Coronary artery (tissue), 2 donors: ENCODE results near the gene FMN1.

Experiments
- DNase-seq: peaks from one replicate; pipeline ENCODE4 v3.0.0-alpha.2; 2017; ENCODE audit warnings: low spot score
- H3K27ac ChIP-seq, 2 donors: fragments of 200-600 bp; sonication (generic); one replicate each; pipeline ENCODE4 v1.5.1; 2016 to 2019
- H3K4me3 ChIP-seq: fragments of 200-600 bp; sonication (generic); 2 replicates; pipeline ENCODE4 v1.5.1; 2016; ENCODE audit warnings: mild to moderate bottlenecking, moderate library complexity
- TF ChIP-seq, protein P1 (sequence below): fragments of 200-600 bp; sonication (generic); IDR thresholded peaks from one replicate; pipeline ENCODE4 v1.5.1; 2019; ENCODE audit warnings: antibody characterized with exemption

The FMN1 gene

DNA sequence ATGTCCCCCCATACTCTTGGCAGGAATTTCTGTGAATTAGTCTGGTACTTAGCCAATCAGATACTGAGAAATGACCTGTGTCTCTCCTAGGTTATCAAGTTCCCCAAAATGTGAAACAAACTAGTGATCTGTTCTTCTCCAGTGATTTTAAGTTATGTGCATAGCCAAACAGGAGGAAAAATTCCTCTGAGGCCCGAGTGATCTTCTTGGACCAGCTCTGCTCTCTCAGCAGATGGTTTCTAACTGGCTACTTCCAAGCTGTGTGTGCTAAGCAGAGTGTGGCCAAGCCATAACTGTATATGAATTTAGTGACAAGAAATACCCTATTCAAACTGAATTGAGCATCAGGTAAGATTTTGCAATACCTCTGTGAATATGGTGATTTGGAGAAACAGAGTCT lies 387.2 kb downstream of the FMN1 start:
- Histone ChIP-seq H3K27ac (no peak overlapping the region), H3K4me3 (no peak overlapping the region)
- DNase-seq, result no peak
- TF ChIP-seq, protein P1, sequence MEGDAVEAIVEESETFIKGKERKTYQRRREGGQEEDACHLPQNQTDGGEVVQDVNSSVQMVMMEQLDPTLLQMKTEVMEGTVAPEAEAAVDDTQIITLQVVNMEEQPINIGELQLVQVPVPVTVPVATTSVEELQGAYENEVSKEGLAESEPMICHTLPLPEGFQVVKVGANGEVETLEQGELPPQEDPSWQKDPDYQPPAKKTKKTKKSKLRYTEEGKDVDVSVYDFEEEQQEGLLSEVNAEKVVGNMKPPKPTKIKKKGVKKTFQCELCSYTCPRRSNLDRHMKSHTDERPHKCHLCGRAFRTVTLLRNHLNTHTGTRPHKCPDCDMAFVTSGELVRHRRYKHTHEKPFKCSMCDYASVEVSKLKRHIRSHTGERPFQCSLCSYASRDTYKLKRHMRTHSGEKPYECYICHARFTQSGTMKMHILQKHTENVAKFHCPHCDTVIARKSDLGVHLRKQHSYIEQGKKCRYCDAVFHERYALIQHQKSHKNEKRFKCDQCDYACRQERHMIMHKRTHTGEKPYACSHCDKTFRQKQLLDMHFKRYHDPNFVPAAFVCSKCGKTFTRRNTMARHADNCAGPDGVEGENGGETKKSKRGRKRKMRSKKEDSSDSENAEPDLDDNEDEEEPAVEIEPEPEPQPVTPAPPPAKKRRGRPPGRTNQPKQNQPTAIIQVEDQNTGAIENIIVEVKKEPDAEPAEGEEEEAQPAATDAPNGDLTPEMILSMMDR, result no peak

DNA sequence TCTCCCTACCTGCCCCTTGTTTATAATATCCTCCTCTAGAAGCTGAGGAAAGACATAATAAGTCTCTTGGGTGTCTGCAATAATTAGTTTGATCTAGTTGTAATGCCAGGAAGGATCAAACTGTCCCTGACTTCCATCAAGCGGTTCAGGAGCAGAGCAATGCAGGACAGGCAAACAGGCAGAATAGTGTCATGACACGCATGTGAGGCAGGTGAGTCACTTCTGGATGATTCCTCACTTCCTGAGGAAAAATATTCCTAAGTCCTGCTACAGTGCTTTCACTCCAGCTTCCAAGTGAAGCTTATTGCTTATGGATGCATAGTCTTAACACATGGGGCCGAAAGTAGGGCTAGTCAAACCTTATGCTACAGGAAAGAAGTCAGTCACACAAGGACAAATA lies 390.9 kb downstream of the FMN1 start:
- TF ChIP-seq, protein P1, result no peak
- no peak overlapping the region for H3K27ac ChIP-seq
- no peak overlapping the region for H3K4me3 ChIP-seq
- DNase-seq, result no peak

DNA sequence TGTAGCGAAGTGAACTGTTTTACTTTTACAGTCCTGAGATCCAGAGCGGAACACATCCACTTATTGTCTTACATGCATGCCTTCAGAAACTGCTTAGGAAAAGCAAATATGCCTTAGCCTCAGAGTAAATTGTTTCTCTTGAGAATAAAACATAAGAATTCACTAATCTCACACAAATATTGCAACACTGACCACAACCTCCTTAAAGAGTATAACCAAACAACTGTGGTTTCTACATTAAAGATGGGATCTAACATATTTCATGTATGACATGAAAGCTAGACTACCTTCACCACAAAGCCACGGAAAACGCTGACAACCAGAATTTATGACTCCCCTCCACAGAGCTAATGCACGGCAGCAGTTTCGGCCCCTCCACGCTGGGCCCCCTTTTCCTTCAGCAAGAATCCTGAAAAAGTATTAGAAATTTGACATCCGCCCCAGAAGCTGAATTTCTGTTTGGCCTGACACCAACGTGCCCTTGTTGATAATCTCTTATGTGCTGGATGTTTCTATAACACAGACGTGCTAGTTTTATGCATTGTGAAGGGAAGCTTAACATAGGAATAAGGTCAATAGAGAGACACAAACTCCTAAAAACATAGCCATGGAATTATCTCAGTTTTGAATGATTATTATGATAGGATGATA lies 392.1 kb downstream of the FMN1 start:
- H3K4me3 ChIP-seq, result no peak overlapping the region
- TF ChIP-seq, protein P1, result no peak
- no peak for DNase-seq
- H3K27ac ChIP-seq, result no peak overlapping the region

DNA sequence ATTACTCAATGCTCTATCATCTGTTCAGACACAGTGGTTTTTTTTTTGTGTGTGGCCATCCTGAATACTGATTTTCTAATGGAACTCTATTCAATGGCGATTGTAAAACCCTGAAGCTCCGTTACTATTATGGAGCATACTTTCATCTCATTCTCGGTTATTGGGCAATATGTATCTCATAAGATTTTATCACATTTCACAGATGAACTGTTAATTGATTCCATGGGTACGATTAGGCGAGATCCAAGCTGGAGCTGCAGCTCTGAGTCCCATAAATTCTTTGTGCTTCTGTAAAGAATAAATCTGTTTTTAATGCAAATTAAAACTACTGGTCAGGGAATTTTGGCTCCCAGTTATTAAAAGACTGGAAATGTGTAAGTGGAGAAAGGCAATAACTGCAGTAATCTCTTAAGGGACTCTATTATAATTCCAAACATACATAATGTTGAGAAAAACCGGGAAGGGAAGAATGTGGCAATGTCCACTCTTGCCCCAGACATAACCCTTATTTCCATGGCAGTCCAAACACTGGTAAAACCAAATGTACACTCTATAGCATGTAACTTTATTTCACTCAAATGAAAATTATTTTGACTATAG lies 394.5 kb downstream of the FMN1 start:
- Histone ChIP-seq H3K4me3 (no peak overlapping the region), H3K27ac (no peak overlapping the region)
- TF ChIP-seq, protein P1, result no peak
- no peak for DNase-seq

DNA sequence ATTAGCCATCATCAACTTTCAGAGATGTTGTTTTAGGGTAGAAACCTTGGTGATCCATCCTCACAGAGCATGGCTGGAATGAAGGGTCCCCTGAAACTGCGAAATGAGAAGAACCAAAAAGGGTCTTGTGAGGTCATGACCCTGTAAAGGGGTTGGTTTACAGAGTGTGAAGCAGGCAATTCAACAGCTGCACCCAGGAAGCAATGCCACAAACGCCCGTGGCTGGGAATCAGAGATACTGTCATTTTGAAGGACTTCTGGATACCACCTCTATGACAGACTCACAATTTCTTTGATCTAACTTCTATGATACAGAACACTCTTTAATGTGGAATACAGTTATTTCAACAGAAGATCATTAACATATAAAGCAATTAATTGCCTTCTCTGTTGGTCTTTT lies 397.7 kb downstream of the FMN1 start:
- no peak for DNase-seq
- Histone ChIP-seq H3K27ac (no peak overlapping the region), H3K4me3 (no peak overlapping the region)
- TF ChIP-seq, protein P1, result no peak

DNA sequence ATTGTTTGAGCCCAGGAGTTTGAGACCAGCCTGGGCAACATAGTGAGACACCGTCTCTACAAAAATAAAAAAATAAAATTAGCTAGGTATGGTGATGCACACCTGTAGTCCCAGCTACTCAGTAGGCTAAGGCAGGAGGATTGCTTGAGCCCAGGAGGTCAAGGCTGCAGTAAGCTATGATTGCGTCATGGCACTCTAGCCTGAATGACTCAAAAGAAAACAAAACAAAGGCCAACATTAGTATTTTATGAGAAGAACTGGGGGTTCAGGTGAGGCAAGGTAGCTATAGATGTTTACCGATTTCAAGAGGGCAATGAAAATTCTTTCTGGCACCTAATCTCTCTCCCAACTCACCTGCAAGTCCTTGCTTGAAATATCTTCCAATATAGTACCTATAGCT lies 399.5 kb downstream of the FMN1 start:
- H3K27ac ChIP-seq, result no peak overlapping the region
- H3K4me3 ChIP-seq, result no peak overlapping the region
- TF ChIP-seq, protein P1, result no peak
- DNase-seq, result no peak

DNA sequence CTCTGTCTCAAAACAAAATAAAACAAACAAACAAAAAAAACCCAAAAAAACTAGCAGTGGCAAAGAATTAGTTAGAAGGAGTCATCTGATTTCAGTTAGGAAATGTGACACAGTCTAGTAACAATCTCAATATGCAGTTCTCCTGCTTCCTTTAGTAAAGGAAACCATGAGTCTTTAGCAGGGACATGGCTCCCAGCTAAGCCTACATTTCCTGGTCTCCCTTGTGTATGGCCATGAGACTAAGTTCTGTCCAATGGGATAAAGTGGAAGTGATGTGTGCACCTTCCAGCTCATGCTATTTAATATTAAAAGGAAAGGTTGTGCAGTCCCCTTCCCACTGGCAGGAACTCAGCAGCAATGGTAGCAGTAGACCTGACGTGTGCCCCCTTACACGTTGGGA lies 402.1 kb downstream of the FMN1 start:
- Histone ChIP-seq H3K4me3 (no peak overlapping the region), H3K27ac (no peak overlapping the region)
- TF ChIP-seq, protein P1, result no peak
- no peak for DNase-seq
